ENCODE results near the gene LRRC59.
"Not testable (repeated sequence)": the region's sequence is repeated elsewhere in the genome, so short reads cannot be mapped to it uniquely, and the experiment has no call there.

LRRC59 gene

DNA sequence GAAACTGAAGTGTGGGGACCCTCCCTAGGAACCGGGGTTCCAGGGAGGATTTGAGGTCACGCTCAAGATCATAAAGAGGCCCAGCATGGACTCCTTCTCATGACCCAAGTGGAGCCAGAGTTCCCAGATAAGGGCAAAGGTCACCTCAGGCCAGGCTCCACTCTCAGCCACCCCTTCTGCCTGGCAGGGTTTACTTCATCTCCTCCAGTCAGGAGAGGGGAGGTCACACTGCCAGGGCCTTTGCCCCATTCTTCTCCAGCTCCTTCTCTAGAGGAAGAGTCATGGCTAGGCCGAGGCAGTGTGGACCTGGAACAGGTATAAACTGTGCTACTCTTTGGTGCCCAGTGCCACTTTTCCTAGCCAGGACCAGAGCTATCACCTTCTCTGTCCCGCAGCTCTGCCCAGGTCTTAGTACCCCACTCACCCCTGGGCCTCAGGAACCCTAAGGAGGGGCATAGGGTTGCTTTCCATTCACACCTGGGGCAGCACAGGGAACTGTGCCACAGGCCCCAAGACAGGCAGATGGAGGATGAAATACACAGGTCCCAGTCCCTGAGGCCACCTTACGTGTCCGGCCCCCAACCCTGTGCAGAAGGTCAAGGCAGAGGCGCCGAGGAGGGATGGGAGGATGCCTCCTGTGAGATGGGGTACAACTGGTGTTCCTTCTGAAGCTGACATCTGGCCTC is 27.8 kb upstream of the LRRC59 start:
- no peak for DNase-seq

GRCh38 chr17:50424246-50424995 is 27.1 kb upstream of the LRRC59 start:
- no peak for DNase-seq

DNA sequence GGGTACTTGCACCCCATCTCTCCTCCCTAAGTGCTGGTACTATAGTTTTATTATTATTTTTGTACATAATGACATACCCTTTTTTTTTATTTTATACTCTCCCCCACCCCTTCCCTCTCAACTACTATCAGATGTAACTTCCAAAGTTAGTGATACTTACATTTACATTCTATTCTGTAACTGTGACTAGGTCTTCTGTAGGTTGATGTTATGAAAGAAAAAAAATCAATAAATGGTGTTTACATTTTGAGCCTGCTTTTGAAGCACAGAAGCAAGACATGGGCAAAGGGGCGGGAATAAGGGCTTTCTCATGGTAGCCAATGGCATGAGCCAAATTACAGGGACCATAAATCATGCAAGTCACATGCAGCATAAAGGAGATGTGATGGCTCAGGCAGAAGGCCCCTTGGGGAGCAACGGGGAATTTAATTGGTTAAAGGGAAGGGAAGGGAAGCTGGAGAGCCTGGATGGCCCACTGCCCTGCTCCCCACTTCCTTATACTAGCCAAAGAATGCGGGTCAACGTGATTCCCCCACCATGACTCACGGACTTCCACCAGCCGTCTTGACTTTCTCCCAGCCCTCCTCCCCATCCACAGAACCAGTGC is 26.3 kb upstream of the LRRC59 start:
- peak in 1 of 58 donors; percentile 10 for DNase-seq

- no peak for DNase-seq
Observed at GRCh38 chr17:50422738-50423137, 25.4 kb upstream of the LRRC59 start.

DNA sequence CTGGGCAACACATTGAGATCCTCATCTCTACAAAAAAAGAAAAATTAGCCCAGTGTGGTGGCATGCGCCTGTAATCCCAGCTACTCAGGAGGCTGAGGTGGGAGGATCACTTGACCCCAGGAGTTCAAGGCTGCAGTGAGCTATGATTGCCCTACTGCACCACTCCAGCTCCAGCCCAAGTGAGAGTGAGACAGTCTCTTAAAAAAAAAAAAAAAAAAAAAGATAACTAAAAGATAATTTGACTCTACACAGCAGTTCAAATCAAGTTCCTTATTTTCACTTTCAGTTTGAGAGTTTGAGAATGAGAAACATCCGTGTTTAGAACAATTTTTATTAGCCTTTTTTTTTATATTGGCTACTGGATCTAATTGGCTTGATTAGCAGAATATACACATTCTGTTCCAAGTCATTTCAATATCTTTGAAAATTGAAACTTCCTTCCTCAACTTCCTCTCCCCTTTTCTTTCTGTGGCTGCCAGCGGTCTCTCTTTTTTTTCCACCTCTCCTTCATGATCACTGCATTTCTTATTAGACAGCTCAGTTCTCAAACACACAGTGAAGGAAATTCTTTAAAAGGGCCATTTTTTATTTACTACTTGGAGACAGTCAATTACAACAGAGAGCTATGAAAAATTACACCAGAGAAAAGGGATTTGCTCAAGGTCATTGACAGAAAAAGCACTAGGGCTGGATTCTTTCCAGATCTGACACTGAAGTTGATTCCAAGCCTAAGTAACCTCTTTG is 24.2 kb upstream of the LRRC59 start:
- DNase-seq: no peak

DNA sequence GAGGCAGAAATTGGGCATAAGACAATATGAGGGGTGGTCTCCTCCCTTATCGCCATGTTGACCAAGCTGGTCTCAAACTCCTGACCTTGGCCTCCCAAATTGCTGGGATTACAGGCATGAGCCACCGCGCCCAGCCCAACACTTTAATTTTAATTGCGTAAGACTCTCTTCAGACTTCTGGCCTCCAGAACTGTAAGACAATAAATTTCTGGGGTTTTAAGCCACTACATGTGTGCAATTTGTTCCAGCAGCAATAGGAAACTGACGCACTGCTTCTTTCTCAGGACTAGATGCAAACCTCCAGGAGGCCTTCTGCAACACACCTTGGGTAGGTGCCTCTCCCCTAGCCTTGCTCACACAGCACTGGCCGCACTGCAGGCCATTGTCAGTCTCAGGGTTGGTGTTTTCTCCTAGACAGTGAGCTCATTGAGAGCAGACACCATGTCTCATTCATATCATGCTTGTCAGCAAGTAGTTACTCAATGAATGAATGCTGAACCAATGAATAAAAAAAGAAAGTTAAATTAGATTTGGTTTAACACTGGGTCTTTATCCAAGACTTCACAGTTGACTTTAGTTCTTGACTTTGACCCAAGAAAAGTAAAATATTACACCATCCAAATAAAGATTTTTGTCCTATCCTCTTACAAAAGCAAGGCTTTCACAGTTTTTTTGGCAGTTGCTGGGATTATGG is 23.2 kb upstream of the LRRC59 start:
- DNase-seq: no peak

DNA sequence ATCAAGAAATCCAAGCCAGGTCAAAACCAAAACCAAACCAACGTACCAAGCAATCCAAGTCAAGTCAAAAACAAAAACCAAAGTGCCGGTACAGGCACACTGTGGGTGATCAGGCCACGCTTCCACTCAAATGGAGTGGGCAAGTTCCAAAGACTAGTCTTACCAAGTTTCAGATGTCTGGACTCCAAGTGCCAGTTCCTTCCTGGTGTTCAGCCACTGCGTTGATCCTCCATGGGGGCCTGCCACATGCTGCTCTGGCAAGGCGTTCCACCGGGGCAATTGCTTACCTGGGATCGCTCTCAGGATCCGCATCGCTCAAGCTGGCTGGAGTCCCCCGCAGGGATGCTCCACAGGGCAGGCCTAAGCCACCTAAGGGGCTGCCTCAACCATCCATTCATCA is 22.3 kb upstream of the LRRC59 start:
- DNase-seq: not testable (repeated sequence)

DNA sequence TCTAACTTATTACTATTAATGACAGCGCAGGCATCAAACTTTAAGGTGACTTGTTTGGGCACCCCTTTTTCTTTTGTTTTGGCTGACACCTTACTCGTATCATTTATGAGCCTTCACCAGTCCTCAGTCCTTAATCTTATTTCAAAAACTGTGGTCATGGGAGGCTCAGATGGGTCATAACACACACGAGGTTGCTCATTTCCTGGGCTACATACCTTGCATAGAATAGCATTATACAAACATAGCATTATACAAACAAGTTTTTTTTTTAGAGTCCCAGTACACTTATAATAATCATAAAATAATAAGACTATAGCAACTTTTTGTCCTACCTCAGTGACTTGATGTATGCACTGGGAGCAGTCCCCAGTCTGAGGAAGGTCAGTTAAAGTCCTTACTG is 17.5 kb upstream of the LRRC59 start:
- DNase-seq: no peak

GRCh38 chr17:50412188-50412732 is 14.9 kb upstream of the LRRC59 start:
- no peak for DNase-seq

GRCh38 chr17:50407921-50408320 is 10.6 kb upstream of the LRRC59 start:
- no peak for DNase-seq

- peak in 1 of 58 donors; percentile 19 for DNase-seq
Observed at GRCh38 chr17:50406578-50406977, 9.3 kb upstream of the LRRC59 start.

DNA sequence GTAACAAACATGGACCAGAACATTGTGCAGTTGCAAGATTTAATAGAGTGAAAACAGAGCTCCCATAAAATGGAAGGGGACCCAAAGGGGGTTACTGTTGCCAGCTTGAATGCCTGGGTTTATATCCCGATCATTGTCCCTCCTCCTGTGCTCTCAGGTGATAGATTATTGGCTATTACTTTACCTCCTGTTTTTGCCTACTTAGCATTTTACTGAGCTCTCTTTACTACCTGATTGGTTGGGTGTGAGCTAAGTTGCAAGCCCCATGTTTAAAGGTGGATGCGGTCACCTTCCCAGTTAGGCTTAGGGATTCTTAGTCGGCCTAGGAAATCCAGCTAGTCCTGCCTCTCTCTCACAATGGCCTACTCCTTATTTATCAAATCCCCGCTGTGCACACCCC is 8.0 kb upstream of the LRRC59 start:
- DNase-seq: not testable (repeated sequence)

GRCh38 chr17:50399591-50399990 is 2.3 kb upstream of the LRRC59 start:
- DNase-seq: not testable (repeated sequence)

DNA sequence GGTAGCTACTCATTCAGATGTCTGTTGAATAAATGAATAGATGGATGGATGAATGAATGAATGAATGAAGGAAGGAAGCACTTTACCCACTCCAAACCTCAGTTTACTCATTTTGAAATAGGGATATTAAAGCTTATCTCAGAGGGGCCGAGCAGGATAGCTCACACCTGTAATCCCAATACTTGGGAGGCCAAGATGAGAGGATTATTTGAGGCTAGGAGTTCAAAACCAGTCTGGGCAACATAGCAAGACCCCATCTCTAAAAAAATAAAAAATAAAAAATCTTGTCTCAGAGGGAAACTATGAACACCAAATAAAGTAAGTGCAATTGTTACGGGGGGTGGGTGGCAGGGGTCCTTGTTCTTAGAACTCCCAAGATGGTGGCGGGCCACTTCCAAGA is 1.3 kb upstream of the LRRC59 start:
- not testable (repeated sequence) for DNase-seq

GRCh38 chr17:50397919-50398285 is 579 bp upstream of the LRRC59 start:
- DNase-seq: no peak

GRCh38 chr17:50396261-50397110 is 837 bp downstream of the LRRC59 start:
- DNase-seq: peak in 2 of 58 donors; percentile 10 to 19

GRCh38 chr17:50394711-50395110 is 2.6 kb downstream of the LRRC59 start:
- no peak for DNase-seq

GRCh38 chr17:50393700-50394099 is 3.6 kb downstream of the LRRC59 start:
- DNase-seq: no peak

DNA sequence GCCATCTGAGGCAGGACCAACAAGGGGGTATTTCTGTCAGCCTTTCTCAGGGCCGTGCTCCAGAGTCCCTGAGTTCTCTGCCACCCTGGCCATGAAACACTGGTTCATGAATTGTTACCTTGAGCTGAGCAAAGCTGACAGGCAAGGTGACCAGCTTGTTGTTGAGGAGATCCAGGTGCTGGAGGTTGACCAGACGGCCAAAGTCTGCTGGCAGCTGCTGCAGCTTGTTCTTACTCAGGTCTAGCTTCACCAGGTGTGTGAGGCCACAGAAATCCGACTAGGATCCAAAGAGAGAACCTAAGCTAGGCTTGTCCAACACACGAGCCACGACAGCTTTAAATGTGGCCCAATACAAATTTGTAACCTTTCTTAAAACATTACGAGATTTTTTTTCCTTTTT is 4.7 kb downstream of the LRRC59 start:
- DNase-seq: no peak

DNA sequence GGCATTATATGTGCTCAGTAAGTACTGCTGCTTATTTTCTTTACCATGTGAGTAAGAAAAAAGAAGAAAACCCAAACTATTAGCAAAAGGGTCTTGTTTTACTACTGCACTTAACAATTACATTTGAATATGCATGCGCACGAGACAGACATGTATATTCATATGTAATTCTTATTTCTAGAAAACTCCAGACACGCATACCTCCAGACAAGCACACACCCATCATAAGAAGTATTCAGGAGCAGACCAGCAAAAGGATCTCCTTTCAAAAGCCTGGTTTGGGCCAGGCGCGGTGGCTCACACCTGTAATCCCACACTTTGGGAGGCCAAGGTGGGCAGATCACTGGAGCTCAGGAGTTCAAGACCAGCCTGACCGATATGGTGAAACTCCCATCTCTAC is 7.8 kb downstream of the LRRC59 start:
- no peak for DNase-seq

All from anterior cingulate cortex (tissue), 58 donors.